Brain (organoid and tissue), 1 donor: ENCODE data around the gene GLIPR1L1. TPM values are rescaled to one million over a fixed set of nuclear protein-coding genes. Genes with fewer than 3 reads are reported as not detected.

Experiments used
- polyA plus RNA-seq: library from polyadenylated mRNA; stranded (reverse); fragments of 350-450 nt; fragmentation: Illumina TruSeq; extraction: RNeasy Lipid Tissue Mini Kit (QIAGEN cat#74804); gene quantifications from one replicate; pipeline ENCODE4 v1.2.3, GENCODE V29; 2015; ENCODE audit warnings: low read depth, low replicate concordance; ENCODE audit not compliant: insufficient read depth

Gene GLIPR1L1
- polyA plus RNA-seq, 1 donor from 2014 or later: not detected

Other genes starting within 250 kb of the GLIPR1L1 start
- gene KCNC2, start 124.8 kb upstream of the GLIPR1L1 start, polyA plus RNA-seq: 3.5 TPM
- gene CAPS2, start 4.3 kb upstream of the GLIPR1L1 start, polyA plus RNA-seq: 5.3 TPM
- gene GLIPR1L2, start 56.4 kb downstream of the GLIPR1L1 start, polyA plus RNA-seq: 1.5 TPM
- 2.2 TPM for gene GLIPR1, start 146.1 kb downstream of the GLIPR1L1 start, polyA plus RNA-seq
- 7.8 TPM for gene KRR1, start 176.9 kb downstream of the GLIPR1L1 start, polyA plus RNA-seq